ENCODE data around the gene HBP1. TPM values are rescaled to one million over a fixed set of nuclear protein-coding genes. Genes with fewer than 3 reads are reported as not detected.

The HBP1 gene
- total RNA-seq, 1 donor from 2014 or later: 16.6 TPM

- no peaks in the 10 kb centered on the region for H3K27me3 Mint-ChIP-seq (ENCODE audit: insufficient read depth)
- intact Hi-C loops (cut with micrococcal nuclease): no loop called here
- peaks cover 5% of the 10 kb centered on the region for H3K36me3 Mint-ChIP-seq (ENCODE audit: low read depth)
- no peaks in the 10 kb centered on the region for H3K9me3 Mint-ChIP-seq
- H3K4me3 Mint-ChIP-seq: no peak overlapping the region
- H3K4me1 Mint-ChIP-seq (ENCODE audit: low read depth): no peaks in the 10 kb centered on the region
- no peak overlapping the region for H3K27ac Mint-ChIP-seq
- DNase-seq (ENCODE audit: low spot score): no peak
Measured at GRCh38 chr7:107251963-107252362, 83.2 kb downstream of the HBP1 start.

Other genes starting within 250 kb of the HBP1 start
- gene PRKAR2B, start 124.3 kb upstream of the HBP1 start, total RNA-seq: 0.42 and 1.0 TPM in 2 replicates

Measured in activated T-helper 1 cell treated with anti-CD3 and anti-CD28 coated beads, Interleukin-12 subunit alpha, Interleukin-12 subunit beta, Interleukin-2, Interleukin-4 antibody, amounts not matched to agents 30 ng/mL and 10 ng/mL and 1 ng/mL, durations not matched to agents 14 hours and 24 hours and 36 hours (primary cell).